Fibroblast of the aortic adventitia (primary cell): Measurements from ENCODE around the gene TTC34. TPM values are rescaled to one million over a fixed set of nuclear protein-coding genes. Genes with fewer than 3 reads are reported as not detected.
"Not testable (repeated sequence)": the region's sequence is repeated elsewhere in the genome, so short reads cannot be mapped to it uniquely, and the experiment has no call there.

Experiments used
- DNase-seq: peaks from one replicate; pipeline ENCODE4 v3.0.0-alpha.2; 2010; ENCODE audit warnings: low read depth
- H3K4me3 ChIP-seq: 2 replicates; pipeline ENCODE4 v1.5.1; 2011; ENCODE audit warnings: low read depth, mild to moderate bottlenecking, control low read depth, low read length, moderate library complexity
- total RNA-seq: library from RNA; depleted of rRNA; stranded (reverse); fragments of >200 nt; gene quantifications from 2 replicates; pipeline ENCODE4 v1.2.3, GENCODE V29; 2012; ENCODE audit warnings: low replicate concordance
- TF ChIP-seq, protein P1 (sequence below): IDR thresholded peaks from 2 replicates; pipeline ENCODE4 v1.5.1; 2011; ENCODE audit warnings: mild to moderate bottlenecking, low read length, control low read depth, inconsistent platforms; ENCODE audit not compliant: insufficient read depth

Gene TTC34
- total RNA-seq, 1 donor = 0.27 TPM

DNA sequence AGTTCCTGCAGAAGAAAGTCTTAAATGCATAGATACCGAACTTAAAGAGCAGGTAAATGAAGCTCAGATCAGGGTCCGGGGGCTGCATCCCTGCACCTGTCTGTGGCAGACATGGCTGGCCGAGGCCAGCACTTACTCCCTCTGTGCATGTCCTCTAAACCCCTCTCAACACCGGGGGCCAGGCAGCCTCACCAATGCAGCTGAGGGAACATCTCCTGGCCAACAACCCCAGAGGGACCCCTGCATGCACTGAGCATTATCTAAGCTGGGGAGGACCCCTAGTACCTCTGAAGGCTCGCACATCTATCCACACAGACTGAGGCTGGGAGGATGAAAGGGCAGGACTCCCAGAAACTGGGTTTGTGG lies 18.4 kb downstream of the TTC34 start:
- TF ChIP-seq, protein P1, sequence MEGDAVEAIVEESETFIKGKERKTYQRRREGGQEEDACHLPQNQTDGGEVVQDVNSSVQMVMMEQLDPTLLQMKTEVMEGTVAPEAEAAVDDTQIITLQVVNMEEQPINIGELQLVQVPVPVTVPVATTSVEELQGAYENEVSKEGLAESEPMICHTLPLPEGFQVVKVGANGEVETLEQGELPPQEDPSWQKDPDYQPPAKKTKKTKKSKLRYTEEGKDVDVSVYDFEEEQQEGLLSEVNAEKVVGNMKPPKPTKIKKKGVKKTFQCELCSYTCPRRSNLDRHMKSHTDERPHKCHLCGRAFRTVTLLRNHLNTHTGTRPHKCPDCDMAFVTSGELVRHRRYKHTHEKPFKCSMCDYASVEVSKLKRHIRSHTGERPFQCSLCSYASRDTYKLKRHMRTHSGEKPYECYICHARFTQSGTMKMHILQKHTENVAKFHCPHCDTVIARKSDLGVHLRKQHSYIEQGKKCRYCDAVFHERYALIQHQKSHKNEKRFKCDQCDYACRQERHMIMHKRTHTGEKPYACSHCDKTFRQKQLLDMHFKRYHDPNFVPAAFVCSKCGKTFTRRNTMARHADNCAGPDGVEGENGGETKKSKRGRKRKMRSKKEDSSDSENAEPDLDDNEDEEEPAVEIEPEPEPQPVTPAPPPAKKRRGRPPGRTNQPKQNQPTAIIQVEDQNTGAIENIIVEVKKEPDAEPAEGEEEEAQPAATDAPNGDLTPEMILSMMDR = no peak
- DNase-seq = no peak

GRCh38 chr1:2781627-2782026 lies 19.9 kb downstream of the TTC34 start:
- DNase-seq = no peak
- TF ChIP-seq, protein P1 = no peak
- no peak overlapping the region for H3K4me3 ChIP-seq

More for the DNA sequence above, 18.4 kb downstream of the TTC34 start:
- no peak overlapping the region for H3K4me3 ChIP-seq

DNA sequence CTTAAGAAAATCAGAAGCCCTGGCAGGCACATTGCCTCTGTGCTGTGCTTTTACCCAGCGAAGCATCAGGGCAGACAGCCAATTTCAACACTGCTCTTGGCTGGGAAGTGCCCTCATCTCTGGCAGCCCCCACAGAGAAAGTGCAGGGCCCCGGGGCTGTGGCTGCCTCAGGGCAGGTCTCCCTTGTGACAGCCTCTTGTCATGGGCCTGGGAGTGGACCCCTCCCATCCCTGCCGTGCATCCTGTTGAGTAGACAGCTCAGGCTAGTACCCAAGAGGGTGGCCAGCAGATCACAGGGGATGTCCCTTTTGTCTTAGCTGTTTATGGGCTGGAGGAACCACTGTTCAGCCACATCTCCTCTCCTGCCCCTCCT lies 23.3 kb downstream of the TTC34 start:
- TF ChIP-seq, protein P1 = no peak
- H3K4me3 ChIP-seq = no peak overlapping the region
- DNase-seq = no peak

GRCh38 chr1:2777424-2778219 lies 23.9 kb downstream of the TTC34 start:
- TF ChIP-seq, protein P1 = no peak
- no peak overlapping the region for H3K4me3 ChIP-seq
- DNase-seq = no peak

DNA sequence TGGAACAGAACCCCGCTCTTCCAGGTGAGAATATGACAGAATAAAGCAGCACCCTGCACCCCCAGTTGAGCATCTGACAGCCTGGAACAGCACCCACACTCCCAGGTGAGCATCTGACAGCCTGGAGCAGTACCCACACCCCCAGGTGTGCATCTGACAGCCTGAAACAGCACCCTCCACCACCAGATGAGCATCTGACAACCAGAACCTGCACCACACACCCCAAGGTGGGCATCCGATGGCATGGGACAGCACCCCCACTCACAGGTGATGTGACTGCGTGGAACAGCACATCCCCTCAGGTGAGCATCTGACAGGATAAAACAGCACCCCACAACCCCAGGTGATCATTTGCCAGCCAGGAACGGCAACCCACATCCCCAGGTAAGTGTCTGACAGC lies 26.2 kb downstream of the TTC34 start:
- H3K4me3 ChIP-seq, DNase-seq: not testable (repeated sequence)

- DNase-seq, H3K4me3 ChIP-seq: not testable (repeated sequence)
Observed at GRCh38 chr1:2768052-2768451, 33.4 kb downstream of the TTC34 start.

GRCh38 chr1:2759433-2759832 lies 42.1 kb downstream of the TTC34 start:
- not testable (repeated sequence) for DNase-seq, H3K4me3 ChIP-seq

DNA sequence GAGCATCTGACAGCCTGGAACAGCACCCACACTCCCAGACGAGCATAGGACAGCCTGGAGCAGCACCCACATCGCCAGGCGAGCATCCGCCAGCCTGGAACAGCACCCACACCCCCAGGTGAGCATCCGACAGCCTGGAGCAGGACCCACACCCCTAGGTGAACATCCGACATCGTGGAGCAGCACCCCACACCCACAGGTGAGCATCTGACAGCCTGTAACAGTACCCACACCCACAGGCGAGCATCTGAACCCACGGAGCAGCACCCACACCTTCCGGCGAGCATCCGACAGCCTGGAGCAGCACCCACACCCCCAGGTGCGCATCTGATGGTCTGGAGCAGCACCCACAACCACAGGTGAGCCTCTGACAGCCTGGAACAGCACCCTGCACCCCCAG lies 44.0 kb downstream of the TTC34 start:
- DNase-seq, H3K4me3 ChIP-seq: not testable (repeated sequence)

DNA sequence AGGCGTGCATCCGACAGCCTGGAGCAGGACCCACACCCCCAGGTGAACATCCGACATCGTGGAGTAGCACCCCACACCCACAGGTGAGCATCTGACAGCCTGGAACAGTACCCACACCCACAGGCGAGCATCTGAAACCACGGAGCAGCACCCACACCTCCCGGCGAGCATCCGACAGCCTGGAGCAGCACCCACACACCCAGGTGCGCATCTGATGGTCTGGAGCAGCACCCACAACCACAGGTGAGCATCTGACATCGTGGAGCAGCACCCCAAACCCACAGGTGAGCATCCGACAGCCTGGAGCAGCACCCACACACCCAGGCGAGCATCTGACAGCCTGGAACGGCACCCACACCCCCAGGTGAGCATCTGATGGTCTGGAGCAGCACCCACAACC lies 46.1 kb downstream of the TTC34 start:
- not testable (repeated sequence) for H3K4me3 ChIP-seq, DNase-seq

DNA sequence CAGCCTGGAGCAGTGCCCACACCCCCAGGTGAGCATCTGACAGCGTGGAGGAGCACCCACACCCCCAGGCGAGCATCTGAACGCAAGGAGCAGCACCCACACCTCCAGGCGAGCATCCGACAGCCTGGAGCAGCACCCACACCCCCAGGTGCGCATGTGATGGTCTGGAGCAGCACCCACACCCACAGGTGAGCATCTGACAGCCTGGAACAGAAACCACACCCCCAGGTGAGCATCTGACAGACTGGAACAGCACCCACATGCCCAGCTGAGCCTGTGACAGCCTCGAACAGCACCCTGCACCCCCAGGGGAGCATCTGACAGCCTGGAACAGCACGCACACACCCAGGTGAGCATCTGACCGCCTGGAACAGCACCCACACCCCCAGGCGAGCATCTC lies 46.9 kb downstream of the TTC34 start:
- H3K4me3 ChIP-seq, DNase-seq: not testable (repeated sequence)

DNA sequence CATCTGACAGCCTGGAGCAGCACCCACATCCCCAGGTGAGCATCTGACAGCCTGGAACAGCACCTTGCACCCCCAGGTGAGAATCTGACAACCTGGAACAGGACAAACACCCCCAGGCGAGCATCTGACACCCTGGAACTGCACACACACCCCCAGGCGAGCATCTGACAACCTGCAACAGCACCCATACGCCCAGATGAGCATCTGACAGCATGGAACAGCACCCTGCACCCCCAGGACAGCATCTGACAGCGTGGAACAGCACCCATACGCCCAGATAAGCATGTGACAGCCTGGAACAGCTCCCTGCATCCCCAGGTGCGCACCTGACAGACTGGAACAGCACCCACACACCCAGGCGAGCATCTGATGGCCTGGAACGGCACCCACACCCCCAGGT lies 49.0 kb downstream of the TTC34 start:
- not testable (repeated sequence) for DNase-seq, H3K4me3 ChIP-seq

GRCh38 chr1:2751866-2752265 lies 49.6 kb downstream of the TTC34 start:
- H3K4me3 ChIP-seq, DNase-seq: not testable (repeated sequence)

GRCh38 chr1:2750766-2751730 lies 50.4 kb downstream of the TTC34 start:
- DNase-seq, H3K4me3 ChIP-seq: not testable (repeated sequence)
